H1 (cell line): ENCODE data around the gene GBP7.

ENCODE experiments used
- SP1 ChIP-seq: IDR thresholded peaks from 2 replicates; pipeline ENCODE4 v1.6.1; 2011; ENCODE audit warnings: low read depth, low read length
- SUZ12 ChIP-seq: fragments of 200-600 bp; sonication (generic); IDR thresholded peaks from 2 replicates; pipeline ENCODE4 v1.6.1; 2012; ENCODE audit warnings: mild to moderate bottlenecking, inconsistent platforms, low read length, moderate library complexity, mixed read lengths
- TF ChIP-seq, protein P1 (sequence below): IDR thresholded peaks from 2 replicates; pipeline ENCODE4 v1.6.1; 2012; ENCODE audit warnings: inconsistent platforms

DNA sequence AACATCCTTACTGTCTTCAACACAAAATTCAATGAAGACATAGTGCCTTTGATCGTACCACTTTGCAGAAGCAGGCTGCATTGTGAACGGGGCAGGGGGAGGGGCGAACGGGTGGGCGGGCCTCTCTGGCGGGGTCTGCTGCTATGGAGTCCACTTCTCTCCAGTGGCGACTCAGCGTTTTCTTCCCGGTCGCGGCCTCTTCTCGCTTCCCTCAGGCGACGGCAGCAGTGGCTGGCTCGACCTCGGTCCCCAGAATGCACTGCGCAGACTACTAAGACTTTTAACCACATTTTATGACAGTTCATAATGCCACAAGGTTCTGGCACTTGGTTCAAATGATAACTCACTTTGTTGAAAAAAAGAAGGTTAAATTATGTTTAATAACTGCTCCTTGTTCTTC, 71.1 kb downstream of the GBP7 start:
- TF ChIP-seq SUZ12 (no peak), SP1 (no peak)
- TF ChIP-seq, protein P1, sequence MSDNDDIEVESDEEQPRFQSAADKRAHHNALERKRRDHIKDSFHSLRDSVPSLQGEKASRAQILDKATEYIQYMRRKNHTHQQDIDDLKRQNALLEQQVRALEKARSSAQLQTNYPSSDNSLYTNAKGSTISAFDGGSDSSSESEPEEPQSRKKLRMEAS: no peak
